T-helper 9 cell (primary cell): ENCODE results near the gene MTFMT.
"Not testable (repeated sequence)": the region's sequence is repeated elsewhere in the genome, so short reads cannot be mapped to it uniquely, and the experiment has no call there.

Experiments used
- DNase-seq: peaks from one replicate; pipeline ENCODE4 v3.0.0-alpha.2; 2020

The MTFMT gene

DNA sequence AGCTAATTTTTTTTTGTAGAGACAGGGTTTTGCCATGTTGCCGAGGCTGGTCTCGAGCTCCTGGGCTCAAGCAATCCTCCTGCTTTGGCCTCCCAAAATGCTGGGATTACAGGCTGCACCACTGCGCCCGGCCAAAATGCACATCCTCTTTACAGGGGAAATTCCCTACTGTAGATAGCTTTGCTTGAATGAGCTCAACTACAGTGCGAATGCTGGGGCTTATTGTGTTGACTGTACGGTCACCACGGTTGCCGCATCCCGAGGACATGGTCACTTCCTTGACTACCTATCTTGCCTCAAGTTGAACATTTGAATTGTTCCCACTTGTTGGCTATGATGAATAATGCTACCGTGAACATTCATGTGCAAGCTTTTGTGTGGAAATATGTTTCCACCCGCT lies 5.3 kb upstream of the MTFMT start:
- no peak for DNase-seq

DNA sequence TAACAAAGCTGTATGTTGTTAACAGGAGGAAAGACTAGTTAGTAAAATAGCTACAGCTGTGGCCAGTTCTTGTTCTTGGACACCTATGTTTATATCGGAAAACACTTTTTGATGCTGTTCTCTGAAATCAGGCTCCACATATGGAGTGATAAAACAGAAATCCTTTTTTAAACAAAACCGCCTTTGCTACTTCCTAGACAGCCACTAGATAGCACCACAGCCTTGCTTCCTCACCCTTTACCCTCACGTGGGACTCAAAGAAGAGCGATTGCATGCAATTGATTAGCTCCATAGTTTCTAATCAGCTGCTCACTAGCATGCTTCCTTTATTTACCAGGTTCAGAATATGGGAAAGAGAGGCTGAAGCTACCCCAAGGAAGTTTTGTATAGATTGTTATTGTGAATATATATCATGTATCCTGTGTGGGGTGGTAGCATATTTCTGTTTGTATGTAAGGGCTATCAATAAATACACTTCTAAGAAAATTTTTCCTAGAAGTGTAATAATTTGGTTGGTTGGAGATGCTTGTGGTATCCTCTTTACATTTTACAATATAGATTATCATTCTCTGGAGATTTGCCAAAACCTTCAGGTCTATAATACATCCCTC lies 4.3 kb upstream of the MTFMT start:
- DNase-seq, result no peak

DNA sequence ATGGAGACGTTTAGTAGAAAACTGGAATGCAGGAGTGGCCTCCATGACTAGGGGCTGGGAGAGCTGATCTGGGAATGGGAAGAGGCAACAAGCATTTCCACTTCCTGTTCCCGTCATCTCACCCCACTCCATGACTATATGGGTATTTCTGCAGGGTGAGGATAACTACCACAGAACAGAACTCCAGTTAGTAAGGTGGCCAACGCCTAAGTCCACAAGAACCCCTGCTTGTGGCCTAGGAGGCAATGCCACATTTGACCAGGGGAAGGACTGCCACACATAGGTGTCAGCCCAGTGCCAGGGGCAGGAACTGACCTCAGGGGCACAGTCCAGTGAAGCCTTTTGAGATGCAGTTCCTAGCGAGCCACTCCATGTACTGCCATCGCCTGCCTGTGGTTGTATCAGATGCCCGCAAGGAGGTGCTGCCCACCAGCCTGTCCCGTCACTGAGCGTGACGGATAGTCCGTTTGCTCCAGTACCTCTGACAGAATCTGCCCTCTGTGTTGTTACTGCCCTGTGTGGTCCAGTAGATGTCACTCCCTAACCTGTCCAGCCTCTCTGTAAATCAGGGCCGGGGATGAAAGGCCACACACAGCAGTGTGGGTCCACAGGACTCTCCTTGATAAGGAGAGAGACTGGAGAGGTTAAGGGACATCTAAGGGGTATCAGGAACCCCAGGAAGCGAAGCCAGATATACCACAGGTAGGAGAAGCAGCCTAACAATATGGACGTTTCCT lies 3.5 kb upstream of the MTFMT start:
- peak; percentile 8 for DNase-seq

DNA sequence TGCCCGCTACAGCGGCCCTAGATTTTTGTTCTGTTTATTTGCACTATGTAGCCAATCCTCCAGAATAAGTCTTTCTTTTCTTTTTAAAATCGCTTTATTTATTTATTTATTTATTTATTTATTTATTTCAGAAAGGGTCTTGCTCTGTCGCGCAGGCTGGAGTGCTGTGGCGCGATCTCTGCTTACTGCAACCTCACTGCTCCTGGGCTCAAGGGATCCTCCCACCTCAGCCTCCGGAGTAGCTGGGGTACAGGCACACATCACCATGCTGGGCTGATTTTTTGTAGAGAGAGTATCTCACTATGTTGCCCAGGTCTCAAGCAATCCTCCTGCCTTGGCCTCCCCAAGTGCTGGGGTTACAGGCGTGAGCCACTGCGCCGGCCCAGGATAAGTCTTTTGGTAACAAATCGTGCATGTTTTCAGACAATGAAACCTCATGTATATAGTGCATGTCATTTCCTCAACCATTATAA lies 333 bp upstream of the MTFMT start:
- DNase-seq, result no peak

DNA sequence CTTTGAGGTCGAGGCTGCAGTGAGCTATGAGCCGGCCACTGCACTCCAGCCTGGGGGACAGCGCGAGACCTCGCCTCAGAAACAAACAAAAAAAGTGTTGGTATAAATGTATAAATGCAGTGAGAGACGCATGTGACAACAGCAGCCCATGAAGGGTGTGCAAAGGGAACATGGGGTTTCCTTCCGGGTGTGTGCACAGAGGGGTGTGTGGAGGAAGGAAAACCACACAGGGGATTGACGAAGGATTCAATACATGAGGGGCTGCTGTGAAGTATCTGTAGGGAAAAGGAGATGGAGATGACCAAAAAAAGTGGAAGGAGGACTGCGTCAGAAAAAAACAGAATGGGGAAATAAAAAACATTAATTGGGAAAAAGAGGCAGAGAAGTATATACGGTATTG lies 1.1 kb downstream of the MTFMT start:
- no peak for DNase-seq

DNA sequence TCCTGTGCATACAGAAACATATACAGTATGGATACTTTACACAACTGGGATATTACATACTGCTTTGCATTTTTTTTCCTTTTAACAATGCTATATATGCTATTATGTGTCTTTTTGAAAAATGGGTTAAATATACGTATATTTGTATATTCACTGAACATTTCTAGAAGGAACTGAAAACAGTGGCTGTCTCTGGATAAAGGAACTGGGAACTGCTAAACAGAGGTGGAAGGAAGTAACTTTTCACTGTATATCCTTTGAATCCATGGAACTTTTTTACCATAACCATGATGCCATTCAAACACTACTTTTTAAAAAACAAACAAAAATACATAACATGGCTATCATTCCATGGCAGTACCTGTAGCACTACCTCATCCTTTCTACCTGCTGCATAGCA lies 1.8 kb downstream of the MTFMT start:
- DNase-seq, result no peak

DNA sequence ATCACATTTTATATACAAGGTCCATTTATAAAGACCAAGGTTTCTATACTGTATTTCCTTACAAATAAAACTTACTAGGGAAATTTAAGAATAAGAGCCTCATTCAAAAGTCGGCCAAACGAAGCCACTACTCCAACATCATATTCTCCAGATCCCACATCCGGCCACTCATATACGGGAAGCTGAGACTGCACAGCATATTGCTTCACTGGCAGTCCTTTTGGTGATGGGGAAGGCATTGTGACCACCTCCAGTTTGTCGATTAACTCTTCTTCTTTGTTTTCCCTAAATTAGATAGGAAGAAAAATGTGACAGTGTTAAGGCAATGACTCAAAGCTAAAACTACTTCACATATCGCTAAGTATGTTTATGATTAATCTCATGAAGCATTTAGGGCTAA lies 2.7 kb downstream of the MTFMT start:
- DNase-seq, result no peak

DNA sequence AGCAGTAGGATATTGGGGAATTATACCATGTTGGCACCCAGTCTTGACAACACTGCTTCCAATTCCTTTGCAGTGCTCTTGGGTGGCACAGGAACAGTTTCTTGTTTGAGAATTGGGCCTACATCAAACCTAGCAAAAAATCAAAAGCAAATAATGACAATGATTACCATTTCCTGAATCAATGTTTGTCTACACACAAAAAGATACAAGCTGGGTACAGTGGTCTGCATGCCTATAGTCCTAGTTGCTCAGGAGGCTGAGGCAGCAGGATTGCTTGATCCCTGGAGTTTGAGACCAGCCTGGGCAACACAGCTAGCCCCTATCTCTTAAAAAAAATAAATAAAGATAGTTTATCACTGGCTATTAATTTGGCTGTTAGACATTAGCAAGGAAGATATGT lies 8.0 kb downstream of the MTFMT start:
- DNase-seq, result no peak

DNA sequence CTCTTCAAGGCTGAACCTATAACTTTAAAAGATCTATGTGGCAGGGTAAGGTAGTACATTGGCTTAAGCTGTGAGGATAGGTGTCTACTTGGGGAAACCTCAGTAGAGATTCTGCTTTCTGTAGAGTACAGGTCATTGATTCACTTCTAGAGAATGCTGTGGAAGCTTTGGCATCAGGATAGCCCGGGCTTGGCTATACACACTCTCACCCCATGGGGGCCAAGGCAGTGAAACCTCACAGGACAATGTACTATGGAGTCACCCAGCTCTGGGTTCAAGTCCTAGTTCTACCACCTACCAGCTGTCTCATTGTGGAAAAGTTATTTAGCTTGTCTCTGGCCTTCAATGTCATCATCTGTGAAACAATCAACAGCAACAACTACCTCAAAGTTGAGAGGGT lies 9.0 kb downstream of the MTFMT start:
- DNase-seq, result no peak

DNA sequence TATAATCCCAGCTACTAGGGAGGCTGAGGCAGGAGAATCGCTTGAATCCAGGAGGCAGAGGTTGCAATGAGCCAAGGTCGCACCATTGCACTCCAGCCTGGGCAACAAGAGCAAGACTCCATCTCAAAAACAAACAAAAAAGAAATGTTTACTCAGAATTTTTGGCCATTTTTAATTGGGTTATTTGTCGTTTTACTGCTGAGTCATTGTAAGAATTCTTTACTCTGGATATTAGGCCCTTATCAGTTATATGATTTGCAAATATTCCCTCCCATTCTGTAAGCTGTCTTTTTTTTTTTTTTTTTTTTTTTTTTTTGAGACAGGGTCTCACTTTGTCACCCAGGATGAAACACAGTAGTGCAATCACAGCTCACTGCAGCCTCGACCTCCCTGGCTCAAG lies 18.2 kb downstream of the MTFMT start:
- not testable (repeated sequence) for DNase-seq

DNA sequence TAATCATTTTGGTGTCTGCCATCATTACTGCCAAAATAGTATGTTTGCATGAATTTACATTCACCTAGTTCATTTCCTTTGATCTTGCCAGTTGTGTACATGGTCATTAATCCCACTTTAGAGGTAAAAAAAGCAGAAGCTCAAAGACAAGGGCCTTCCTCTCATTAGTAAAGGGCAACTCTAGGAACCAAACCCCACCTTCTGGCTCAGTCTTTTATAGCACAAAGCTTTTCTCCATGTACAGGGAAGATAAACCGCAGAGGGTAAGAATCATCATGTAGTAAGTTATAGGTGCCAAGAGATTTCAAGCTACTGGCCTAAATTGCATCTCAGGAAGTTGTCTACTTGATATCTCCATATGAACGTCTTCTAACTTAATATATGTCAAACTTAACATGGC lies 20.5 kb downstream of the MTFMT start:
- DNase-seq, result no peak

DNA sequence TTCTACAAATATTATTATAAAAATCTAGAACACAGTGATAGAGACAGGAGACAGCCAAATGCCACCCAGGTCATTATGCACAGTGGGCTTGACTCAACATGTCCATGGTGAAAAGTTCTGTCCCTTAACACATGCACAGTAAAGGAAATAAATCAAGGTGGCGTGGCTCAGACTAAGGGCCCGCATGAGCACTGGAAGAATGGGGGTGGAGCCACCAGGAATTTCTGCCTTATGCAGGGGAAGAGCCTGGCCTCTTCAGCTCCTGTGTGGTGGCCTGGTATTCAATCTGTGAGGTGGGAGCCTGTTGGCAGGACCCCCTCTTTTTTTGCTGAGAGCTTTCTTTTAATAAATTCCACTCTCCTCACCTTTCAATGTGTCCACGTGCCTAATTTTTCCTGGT lies 22.6 kb downstream of the MTFMT start:
- DNase-seq, result no peak

DNA sequence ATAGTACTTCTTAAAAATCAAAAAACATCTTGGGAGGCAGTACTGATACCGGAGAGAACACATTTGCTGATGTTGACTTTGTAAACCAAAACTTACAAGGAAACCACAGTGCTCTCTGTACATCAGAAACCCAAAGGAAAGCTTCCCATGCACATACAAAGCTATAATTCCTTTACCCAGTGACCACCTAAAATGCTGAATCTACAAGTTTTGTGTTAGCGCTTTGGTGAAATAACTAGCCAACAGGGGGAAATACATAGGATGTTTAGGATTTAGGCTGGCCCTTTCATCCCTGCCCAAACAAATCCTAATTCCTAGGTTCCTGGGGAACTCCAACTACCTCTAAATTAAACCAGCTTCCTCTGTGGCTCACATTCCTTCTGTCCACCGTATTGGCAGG lies 24.4 kb downstream of the MTFMT start:
- DNase-seq, result no peak

DNA sequence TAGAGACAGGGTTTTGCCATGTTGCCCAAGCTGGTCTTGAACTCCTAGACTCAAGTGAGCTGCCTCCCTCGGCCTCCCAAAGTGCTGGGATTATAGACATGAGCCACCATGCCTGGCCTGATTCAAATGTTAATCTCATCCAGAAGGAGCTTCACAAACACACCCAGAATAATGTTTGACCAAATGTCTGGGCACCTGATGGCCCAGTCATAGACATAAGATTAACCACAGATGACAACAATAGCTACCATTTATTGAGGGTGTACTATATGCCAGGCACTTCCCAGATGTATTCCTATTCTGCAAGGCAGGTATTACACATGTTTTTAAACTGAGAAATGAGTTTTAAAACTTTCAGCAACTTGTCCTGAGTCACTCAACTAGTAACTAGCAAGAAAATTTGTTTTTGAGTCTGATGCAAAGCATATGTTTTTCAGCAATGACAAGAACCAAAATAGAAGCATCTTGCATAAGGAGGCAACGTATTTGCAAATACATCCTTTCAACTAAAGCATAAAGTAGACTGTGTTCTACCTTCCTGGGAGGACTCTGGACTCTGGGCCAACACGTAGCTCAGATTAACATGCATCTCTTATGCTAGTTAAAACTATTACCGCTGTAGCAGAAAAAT lies 31.6 kb downstream of the MTFMT start:
- DNase-seq, result no peak

DNA sequence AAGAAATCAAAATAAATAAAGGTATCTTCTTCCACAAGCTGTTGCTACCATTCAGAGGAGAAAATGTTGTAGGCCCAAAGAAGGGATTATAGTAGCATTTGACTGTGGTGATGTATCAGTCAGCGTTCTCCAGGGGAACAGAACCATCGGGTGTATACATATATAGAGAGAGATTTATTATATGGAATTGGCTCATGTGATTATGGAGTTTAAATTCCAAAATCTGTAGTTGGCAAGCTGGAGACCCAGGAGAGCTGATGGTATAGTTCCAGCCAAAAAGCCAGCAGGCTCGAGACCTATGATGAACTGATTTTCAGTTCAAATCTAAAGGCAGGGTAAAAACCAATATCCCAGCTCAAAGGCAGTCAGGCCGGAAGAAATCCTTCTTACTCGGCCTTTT lies 32.4 kb downstream of the MTFMT start:
- DNase-seq, result no peak

DNA sequence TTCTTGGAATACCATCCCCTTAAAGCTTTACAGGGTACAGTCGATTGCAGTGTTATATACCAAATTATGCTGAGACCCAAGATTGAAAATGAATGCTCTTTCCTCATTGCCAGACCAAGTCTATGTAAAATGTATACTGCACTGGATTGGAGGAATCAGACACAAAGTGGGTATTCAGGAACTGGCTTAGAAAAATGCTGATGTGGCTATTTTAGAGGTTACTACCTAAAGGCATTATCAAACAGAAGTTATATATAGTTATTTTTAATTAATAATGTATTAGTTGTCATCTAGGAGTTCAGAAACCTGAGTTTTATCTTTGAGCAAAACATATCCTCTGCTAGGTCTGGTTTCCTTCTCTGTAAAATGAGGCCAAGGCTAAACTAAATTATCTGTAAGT lies 36.1 kb downstream of the MTFMT start:
- DNase-seq, result no peak

DNA sequence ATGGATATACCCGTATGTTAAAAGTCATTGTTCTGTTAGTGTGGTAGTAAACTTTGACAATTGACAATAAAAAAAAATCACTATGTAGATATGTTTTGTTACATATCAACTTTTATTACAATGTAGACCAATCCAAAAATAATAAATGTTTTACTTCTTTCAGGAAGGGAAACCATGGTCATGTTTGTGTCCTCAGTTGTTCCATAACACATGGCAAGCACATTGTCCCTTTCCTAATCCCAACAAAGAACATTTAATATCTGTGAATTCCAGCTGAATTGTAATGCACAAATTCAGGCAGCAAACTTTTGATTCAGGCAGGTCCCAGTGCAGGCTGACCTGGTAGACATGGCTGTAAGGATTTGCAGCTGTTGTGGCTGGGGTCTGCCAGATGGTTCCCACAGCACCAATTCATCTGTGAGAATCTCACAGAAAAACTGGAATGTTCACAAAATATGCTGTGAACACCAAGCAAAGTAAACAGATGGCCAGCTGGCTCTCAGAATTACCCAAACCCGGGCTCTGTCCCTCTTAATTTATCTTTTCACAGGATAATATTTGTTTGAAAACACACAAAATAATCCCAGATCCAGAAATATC lies 37.8 kb downstream of the MTFMT start:
- no peak for DNase-seq

DNA sequence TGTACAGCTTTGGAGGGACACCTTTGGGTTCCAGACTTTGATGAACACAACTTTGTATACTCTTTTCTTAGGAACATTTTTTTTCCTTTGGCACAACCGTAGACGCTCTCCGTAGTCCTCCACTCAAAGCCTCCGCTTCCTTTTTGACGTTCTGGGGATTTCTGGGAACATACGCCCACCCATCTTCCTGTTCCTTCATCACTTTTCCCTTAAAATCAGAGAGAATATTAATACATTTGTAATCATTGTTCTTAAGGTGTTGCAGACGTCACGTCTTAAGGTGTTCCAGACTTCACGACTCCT lies 39.3 kb downstream of the MTFMT start:
- no peak for DNase-seq

DNA sequence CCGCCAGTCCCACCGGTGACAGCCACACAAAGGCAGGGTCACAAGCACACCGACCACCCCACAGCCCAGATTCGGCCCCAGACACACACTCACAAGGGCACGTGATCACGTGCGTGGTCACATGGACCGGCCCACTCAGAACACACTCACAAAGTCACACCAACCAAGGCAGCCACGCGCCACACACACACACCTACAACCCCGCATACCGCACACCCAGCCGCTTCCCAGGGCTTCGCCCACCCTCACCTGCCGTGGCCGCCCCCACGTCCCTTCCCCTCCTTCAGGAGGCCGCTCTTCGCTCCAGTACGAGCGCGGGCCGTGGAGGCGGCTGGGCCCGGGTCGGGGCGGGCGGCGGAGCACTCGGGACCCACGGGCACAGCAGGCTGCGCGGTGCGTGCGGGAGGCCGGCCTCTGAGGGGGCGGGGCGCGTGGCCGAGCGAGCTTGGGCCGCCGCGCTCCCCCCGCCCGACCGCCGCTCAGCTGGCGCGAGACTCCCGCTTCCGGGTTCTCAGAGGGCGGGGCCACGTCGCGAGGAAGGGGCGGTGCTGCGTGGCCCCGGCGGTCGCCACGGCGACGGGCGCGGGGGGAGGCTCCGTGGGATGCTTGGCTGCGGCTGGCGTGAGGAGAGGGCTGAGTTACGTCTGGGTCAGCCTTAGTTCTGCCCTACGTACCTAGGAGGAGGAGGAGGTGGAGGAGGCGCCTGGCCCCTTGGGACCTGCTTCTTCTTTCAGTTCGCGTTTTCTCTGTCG lies 39.8 kb downstream of the MTFMT start, which contains the start of gene SPG21:
TSS of gene SPG21 (minus strand) at position 499 of the 752 bp plus-strand sequence. CDS start 6,345 bp downstream, outside the sequence.
- DNase-seq, result peak; percentile 91

DNA sequence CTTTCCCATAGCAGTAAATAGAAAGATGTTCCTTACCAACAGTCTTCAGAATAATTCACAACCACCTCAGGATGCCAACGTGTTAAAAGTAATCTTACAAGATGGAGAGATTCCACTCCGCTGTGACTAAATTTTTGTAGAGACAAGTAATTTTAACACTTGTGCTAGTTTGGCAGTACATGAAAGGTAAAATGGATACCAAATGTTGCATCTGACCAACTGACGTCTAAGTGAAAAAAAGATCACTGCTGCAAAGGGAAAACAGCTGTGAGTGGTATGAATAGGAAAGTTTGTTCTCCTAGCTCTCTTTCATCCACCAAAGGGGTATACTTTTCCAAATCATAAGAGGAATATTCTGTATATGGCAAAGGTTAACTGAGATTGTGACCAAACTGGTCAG lies 42.3 kb downstream of the MTFMT start:
- no peak for DNase-seq

DNA sequence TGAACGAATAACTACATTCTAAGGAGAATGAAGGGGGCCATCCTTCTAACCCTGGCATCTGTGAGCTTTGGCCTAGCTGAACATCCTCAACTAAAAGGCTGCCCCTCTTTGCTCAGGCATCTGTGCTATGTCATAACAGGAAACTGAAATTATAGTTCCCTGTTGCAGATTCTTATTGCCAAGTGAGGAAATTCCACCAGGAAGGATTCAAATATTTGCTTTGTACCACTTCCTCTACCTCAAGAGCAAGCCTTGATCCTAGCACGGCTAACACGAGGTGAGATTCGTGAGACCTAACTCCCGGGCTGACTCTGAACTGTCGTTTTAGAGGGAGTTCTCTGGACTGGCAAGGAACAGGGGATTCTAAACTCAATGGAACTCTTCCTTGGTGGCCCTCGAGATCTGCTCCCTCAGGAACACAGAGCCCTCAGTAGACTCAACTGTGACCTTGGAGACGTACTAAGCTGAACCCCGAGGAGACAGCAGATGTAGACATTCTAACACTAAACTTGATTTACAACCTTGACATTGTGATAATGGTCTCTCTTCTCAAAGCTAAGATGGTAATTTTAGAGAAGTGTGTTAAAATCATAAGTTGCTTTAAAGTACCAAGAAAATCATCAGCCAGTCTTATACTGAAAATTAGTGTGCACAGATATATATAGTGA lies 43.9 kb downstream of the MTFMT start:
- no peak for DNase-seq

DNA sequence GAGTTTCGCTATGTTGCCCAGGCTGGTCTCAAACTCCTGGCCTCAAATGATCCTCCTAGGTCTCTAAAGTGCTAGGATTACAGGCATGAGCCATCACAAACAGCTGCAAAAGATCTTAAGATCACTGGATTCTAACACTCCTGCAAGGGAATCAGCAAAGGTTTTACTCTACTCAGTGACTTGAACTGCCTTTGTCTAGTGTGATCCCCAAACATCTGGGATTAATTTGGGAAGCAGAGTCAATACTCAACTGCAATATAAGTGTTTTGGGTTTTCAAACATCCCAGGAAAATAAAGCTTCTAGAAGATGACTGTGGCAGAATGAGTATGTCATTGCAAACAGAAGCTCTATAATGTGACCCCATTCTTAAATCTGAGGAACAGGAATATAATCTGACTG lies 47.0 kb downstream of the MTFMT start:
- DNase-seq, result no peak
